ENCODE measurements around the gene CHL1.

DNA sequence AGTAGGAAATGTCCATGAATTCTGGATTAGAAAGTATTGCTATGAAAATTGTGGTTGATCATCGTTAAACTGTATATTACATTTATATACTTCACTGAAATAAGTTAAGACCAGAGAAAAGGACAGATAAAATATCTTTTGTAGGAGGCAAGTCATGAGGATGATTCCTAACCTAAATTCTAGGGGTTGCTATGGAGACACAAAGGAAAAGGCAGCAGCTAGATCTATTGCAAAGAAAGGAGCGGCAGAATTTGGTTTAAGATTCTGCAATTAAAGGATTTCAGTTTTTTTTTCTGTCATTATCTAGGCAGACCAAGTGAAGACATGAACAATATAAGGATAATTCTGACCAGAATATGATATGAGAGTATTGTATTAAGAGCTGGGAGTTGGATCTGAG is 136.1 kb downstream of the CHL1 start:
- no peak for TF ChIP-seq CTCF (IDR thresholded peaks at IDR 0.05)
- TF ChIP-seq EZH2 (IDR thresholded peaks at IDR 0.05; ENCODE audit: borderline replicate concordance, insufficient read depth, low read depth, low read length, poor library complexity, severe bottlenecking): no peak
